DMS153 treated with DMSO at 0.1 percent for 48 hours (cell line): ENCODE results near the gene SLPI.
A peak's percentile ranks its signal among the peaks of the same experiment; 100 is the strongest.

Experiments used
- DNase-seq: peaks from one replicate; lab custom pipeline; 2025; ENCODE audit not compliant: unreplicated experiment; lab: John Stamatoyannopoulos, UW

The SLPI gene

GRCh38 chr20:45254383-45255262, at the start of gene SLPI:
Gene SLPI (minus strand): TSS chr20:45254564. CDS start chr20:45254543, 21 bp downstream.
- peak; percentile 38 for DNase-seq

DNA sequence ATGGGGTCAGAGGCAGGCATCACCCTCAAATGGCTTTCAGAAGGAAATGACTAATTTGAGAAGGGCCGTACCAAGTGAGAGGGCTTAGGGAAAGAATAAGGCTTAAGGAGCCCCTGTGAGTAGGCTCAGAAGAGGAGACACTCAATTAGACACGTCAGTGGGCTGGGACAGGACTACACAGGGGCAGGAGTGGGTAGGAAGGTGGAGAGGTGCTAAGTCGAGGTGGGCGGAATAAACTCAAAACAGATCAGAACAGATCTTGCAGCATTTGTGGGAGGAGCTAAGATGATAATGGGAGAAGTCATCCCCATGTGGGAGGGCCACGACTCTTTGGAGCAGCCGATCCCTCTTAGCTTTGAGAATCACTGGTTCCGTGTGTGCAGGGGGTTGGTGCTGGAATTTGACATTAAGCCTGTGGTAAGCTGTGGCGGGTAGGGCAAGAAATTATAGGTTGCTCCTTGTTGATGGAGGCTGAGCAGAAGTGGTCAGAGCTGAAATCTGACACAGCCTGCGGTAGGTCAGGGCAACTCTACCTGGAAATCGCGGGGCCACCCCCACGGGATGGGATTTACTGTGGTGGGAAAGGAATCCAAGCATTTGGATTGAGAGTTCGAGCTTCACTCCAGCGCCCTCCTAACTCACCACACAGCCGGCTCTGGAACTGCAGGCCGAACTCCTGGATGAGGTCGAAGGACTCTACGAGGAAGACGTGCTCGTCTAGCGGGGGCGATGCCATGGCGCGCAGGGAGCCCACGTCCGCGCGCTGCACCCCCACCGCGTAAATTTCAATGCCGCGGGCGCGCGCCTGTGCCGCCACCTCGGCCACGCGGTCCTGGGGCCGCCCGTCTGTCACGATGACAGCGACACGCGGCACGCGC, 49.5 kb upstream of the SLPI start:
- no peak for DNase-seq

- DNase-seq, result no peak
Observed at GRCh38 chr20:45301824-45302271, 47.5 kb upstream of the SLPI start.

GRCh38 chr20:45300961-45301360, 46.6 kb upstream of the SLPI start:
- DNase-seq, result no peak

DNA sequence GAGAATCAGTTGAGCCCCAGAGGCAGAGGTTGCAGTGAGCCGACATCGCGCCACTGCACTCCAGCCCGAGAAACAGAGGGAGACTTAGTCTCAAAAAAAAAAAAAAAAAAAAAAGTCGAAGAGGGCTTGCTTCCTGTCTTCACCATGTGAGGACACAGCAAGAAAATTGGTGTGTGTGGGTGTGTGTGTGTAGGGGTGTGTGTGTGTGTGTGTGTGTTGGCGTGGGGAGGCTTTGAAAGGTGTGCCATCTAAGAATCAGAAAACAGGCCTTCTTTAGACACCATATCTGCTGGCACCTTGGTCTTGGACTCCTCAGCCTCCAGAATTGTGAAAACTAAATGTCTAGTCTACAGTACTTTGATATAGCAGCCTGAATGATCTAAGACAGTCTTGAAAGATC, 45.4 kb upstream of the SLPI start:
- DNase-seq, result no peak

GRCh38 chr20:45297786-45298497, 43.6 kb upstream of the SLPI start:
- no peak for DNase-seq

DNA sequence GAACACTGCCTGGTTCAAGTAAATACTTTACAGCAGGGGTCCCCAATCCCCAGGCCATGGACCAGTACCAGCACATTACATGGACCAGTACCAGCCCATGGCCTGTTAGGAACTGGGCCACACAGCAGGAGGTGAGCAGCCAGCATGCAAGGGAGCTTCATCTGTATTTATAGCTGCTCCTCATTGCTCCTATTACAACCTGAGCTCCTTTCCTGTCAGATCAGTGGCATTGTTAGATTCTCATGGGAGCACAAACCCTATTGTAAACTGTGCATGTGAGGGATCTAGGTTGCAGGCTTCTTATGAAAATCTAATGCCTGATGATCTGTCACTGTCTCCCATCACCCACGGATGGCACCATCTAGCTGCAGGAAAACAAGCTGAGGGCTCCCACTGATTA, 40.3 kb upstream of the SLPI start:
- no peak for DNase-seq

DNA sequence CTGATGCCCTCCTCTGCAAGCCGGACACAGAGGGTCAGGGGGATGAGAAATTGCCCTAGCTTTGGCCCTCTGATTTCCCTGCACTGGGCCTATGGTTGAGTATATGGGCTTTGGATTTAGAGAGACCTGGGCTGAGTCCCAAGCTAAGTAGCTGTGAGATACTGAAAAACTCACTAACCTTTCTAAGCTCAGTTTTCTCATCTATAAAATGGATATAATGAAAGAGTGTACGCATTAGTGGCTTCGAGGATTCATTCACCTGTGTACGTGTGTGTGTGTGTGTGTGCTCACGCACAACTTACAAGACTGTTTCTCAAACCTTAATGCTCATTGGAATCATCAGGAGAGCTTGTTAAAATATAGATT, 39.6 kb upstream of the SLPI start:
- DNase-seq, result no peak

DNA sequence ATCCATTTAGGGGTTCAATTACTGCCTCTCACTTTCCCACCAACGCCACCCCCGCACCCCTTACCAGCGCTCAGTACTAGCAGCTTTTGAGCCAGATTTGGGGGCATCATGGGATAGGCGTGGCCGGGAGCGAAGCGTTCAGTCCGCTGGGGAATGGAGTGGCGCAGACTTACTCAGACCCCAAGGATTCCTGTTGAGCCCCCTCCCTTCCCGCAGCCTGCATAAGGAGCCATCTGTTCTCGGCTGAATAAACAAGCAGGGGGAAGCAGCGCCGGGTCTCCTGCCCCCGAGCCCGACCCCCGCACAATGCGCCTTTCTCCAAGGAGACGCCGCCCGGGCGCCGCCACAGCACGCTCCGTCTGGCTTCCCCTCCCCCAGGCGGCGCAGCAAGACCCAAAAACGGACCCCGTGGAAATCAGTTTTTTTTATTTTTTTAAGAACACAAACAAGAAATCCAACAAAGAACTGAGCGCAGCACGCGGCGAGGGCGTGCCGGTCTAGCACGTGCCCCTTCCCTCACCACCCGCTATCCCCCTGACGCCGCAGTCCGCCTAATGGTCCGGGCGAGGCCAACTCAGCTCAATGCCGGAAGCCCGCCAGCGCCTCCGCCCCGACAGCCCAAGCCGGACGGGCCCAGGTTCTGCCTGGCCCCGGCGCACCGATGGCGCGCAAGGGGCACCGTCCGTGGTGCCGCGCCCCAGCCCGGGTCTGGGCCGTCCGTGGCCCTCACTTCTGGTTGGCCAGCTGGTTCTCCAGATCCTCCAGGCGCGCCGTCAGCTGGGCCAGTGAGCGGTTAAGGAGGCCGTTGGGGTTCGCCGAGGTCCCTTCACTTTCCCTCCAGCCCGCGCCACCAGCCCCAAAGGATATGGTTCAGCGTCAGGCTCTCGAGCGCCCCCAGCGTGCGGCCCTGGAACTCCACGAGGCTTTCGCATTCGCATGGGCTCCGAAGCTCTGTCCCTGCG, 39.0 kb upstream of the SLPI start:
- DNase-seq, result peak; percentile 70

DNA sequence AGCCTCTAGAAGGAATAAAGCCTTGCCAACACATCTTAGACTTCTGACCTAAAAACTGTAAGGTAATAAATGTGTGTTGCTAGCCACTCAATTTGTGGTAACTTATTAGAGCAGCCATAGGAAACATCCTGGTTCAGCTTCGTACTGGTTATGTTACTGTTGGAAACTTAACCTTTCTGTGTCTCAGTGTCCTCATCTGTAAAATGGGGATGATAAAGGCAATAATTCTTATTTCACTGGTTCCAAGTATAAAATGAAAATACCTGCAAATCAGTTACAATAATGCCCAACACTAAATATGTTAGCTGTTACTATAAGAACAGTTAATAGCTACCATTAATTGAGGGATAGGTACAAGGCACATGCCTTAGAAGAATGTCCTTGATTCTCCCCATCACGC, 38.0 kb upstream of the SLPI start:
- DNase-seq, result no peak

DNA sequence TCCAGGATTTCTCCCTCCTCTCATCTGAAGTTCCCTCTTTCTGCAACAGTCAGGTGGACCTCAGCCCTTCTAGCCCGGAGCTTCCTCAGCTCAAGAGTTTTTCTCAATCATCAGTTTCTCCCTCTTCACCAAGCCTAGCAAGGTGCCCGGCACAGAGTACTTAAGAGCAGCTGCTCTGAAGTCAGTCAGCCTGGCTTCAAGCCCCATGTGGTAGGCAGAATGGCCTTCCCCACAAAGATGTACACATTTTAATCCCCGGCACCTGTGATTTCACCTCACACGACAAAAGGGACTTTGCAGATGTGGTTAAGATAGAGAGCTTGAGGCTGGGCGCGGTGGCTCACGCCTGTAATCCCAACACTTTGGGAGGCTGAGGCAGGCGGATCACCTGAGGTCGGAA, 37.2 kb upstream of the SLPI start:
- no peak for DNase-seq

- DNase-seq, result peak; percentile 63
Observed at GRCh38 chr20:45290677-45291355, 36.5 kb upstream of the SLPI start.

DNA sequence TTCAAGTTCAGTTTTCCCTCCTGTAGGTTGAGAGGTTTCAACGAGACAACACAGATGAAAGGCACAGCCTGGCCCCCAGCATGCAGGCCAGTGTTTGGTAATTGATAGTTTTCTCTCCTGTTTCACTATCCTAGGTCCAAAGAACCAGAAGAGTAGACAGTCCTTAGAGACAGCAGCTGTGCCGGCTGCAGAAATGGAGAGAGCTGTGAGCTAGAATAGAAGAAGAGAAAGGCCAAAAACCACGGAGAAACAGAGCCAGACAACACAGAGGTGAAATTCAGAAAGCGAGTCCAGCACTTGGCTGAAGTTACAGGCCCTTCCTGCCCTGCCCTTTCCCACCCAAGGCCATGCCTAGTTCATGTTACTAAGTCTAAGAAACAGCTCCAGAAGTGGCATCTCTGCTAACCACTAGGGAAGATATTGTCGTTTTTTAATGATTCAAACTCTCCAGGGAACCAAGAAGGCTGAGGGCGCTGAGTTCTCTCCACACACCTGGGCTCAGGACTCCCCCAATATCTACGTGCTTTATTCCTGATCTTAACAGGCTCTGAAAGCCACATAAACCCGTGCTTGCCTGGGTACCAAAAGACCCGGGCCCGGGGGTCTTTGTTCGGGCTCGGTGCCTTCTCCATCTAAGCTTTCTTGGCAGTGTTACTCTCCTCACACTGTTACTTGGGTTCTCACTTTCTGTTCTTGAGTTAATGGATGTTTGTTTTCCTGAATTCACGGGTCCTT, 35.7 kb upstream of the SLPI start:
- no peak for DNase-seq

DNA sequence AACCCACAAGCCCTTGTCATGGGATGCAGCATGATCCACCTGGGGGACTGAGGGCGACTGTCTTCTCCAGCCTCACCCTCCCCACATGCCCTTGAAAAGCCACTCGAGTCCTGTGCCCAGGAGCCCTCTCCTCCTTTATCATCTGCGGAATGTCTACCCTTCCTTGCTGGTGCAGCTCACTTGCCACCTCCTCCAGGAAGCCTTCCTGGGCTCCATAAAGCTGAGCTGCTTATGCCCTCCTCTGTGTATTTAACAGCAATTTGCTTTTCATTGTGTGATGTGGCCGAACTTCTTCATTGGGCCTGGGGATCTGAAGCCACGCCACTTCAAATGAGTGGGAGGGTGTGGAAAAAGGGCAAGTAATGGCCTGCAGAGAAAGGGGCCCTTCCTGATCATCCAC, 34.5 kb upstream of the SLPI start:
- DNase-seq, result no peak

DNA sequence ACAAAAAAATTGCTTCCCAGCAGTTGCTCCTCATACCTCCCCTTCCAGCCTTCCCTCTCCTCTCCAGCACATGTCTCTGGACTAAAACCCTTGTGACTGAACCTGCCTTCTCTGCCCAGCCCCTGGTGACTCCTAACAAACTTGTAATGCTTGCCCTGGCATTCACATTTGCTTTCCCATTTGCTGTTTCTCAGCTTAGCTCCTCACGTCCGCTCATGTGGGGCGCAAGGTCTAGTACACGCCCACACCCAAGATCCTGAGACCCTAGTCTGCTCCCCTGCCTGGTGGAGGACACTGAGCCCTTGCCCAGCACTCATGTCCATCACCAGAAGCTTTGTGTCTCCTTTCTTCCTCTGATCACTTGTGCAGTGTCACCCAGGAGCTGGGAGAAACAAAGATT, 34.0 kb upstream of the SLPI start:
- no peak for DNase-seq

DNA sequence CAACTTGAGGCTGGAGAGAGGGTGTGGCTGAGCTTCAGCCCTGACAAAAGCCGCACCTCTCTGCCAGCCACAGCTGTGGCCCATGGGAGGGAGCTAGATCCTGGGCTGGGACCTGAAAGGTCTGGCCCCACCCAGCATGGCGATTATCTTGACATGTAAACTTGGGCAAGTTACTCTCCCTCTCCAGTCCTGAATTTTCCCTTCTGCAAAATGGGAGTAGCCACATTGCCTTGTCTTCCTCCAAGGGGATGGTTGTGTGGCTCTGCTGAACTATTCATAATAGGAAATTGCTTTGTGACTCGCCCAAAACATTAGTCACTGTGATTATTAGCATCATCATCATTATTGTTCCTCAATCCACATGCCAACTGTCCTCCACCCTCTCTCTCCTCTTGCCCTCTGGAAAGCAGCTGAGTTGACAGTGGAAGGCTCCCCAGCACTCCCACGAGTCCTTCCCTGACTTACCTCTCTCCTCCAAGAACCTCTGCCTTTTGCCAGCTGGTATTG, 29.2 kb upstream of the SLPI start:
- no peak for DNase-seq

DNA sequence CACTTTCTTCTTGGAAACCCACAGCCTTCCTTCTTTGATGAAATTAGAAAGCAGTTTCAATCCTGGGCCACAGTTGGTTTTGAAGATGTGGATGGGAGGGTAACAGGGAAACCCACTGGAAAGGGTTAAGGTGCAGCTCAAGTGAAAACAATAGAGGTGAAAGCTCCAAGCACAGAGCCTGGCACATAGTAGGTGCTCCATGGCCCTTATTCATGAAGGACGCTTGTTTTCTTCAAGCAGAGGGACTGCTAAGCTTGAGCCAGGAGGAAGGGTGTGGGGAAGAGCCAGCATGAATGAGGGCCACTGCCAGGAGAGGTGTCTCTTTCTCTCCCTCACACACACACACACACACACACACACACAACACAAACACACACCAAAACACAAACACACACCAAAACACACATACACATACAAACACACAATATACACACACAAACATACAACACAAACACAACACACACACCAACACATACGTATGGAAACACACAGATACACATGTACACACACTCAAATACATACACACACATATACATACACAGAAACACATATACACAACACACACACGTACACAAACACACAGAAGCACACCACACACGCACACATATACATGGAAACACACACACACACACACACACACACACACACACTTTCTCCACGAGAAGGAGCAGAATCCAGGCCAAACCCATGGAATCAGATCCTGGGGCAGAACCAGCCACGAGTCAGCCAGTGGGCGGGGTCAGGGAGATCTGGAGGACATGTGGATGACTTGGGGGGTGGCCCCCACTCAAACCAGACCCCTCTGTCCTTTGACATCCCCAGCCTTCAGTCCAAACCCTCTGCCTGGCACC, 28.6 kb upstream of the SLPI start:
- no peak for DNase-seq

DNA sequence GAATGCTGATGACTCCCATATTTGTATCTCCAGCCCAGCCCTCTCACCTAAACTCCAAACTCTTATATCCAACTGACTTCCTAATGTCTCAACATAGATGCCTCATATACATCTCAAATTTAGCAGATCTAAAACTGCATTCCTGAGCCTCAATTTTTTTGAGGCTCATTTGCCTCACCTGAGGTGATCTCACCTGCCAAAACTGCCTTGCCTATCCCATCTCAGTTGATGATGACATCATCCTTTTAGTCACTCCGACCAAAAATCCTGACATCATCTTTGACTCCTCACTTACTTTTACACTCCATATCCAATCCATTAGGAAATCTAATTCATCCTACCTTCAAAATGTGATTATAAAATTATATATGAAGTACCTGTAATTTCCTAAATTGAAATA, 25.6 kb upstream of the SLPI start:
- no peak for DNase-seq
